ENCODE results near the gene SFSWAP. TPM values are rescaled to one million over a fixed set of nuclear protein-coding genes. Genes with fewer than 3 reads are reported as not detected.

The SFSWAP gene
- total RNA-seq, 2 experiments from 2014 or later: 51.3 TPM

DNA sequence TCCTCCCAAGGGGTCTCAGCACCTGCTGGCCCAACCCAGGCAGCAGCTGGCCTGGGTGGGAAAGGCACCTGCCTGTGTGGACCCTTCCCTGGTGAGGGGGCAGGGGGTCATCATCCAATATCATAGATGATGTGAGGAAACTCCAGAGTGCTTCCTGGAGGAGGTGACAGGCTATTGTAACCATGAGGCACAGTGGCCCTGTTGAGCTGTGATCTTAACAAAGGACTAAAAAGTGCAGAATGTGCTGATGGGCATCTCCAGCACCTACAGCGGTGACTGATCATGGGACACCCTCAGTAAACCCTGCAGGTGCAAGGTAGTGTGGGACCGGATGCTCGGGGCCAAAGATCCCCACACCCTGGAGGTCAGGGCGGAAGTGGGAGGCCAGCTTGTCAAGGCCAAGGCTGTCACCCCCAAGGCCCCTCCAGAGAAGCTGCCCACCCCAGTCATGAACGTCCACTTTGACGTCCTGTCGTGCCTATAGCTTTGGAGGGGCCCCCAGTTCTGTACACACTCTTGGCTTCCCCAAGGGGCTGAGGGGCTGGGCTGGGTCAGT is 124.8 kb downstream of the SFSWAP start:
- H3K27ac Mint-ChIP-seq: no peak overlapping the region
- intact Hi-C loops (cut with micrococcal nuclease): no loop called here
- H3K9me3 Mint-ChIP-seq: no peaks in the 10 kb centered on the region
- peaks cover 5% of the 10 kb centered on the region for H3K4me1 Mint-ChIP-seq (ENCODE audit: low read depth)
- H3K36me3 Mint-ChIP-seq (ENCODE audit: low read depth): no peaks in the 10 kb centered on the region
- no peak for DNase-seq
- H3K4me3 Mint-ChIP-seq: no peak overlapping the region
- peaks cover 15% of the 10 kb centered on the region for H3K27me3 Mint-ChIP-seq (ENCODE audit: low read depth)
- CTCF ChIA-PET: no interaction called here

DNA sequence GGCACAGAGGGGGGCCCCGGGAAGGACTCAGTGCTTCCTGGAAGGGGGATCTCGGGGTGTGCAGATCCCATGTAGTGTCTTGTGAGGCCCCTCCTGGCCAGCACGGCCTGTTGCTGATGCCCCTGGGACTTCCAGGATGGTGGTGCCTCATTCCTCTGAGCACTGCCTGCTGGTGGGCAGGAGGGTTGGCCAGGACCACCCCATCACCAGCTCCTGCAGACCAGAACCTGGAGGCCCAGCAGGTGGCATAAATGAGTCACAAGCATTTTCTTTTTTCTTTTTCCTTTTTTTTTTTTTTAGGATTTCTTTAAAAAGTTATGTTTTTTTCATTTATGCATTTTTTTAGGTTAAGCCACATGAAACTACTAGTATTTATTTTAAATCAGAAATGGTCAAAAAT is 125.3 kb downstream of the SFSWAP start:
- Mint-ChIP-seq H3K27ac (no peak overlapping the region), H3K4me3 (no peak overlapping the region), H3K27me3 (ENCODE audit: low read depth) (peaks cover 11% of the 10 kb centered on the region), H3K9me3 (no peaks in the 10 kb centered on the region), H3K4me1 (ENCODE audit: low read depth) (peaks cover under 1% of the 10 kb centered on the region), H3K36me3 (ENCODE audit: low read depth) (no peaks in the 10 kb centered on the region)
- CTCF ChIA-PET: no interaction called here
- intact Hi-C loops (cut with micrococcal nuclease): no loop called here
- no peak for DNase-seq

DNA sequence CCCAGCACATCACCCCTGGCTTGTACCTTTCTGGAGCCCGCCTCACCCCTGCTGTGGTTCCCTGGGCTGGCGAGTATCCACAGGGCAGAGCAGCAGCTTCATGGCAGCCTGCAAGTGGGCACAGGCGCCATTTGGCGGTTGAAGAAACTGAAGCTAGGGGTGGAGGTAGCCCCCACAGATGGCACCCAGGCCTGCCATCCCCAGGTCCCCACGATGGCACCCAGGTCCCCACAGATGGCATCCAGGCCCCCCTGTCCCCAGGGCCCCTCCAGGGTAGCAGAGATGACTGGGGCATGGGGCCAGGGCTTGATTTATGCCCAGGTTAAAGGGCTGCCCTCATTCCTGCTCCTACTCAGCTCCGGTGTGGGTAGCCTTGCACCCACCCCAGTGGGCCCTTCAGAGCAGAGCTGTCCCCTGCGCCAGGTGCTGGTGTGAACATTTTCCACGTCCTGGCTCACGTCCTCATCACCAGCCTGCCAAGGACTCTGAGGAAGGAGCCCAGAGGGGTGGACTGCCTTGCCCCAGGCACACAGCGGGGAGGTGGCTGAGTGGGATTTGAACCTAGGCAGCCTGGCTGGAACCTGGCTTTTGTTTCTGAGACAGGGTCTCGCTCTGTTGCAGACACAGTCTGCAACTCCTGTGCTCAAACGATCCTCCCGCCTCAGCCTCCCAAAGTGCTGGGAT is 126.0 kb downstream of the SFSWAP start:
- no peak overlapping the region for H3K4me3 Mint-ChIP-seq
- H3K27me3 Mint-ChIP-seq (ENCODE audit: low read depth): peaks cover 7% of the 10 kb centered on the region
- DNase-seq: no peak
- no peaks in the 10 kb centered on the region for H3K9me3 Mint-ChIP-seq
- H3K36me3 Mint-ChIP-seq (ENCODE audit: low read depth): no peaks in the 10 kb centered on the region
- no peaks in the 10 kb centered on the region for H3K4me1 Mint-ChIP-seq (ENCODE audit: low read depth)
- no peak overlapping the region for H3K27ac Mint-ChIP-seq
- CTCF ChIA-PET: no interaction called here
- intact Hi-C loops (cut with micrococcal nuclease): no loop called here

DNA sequence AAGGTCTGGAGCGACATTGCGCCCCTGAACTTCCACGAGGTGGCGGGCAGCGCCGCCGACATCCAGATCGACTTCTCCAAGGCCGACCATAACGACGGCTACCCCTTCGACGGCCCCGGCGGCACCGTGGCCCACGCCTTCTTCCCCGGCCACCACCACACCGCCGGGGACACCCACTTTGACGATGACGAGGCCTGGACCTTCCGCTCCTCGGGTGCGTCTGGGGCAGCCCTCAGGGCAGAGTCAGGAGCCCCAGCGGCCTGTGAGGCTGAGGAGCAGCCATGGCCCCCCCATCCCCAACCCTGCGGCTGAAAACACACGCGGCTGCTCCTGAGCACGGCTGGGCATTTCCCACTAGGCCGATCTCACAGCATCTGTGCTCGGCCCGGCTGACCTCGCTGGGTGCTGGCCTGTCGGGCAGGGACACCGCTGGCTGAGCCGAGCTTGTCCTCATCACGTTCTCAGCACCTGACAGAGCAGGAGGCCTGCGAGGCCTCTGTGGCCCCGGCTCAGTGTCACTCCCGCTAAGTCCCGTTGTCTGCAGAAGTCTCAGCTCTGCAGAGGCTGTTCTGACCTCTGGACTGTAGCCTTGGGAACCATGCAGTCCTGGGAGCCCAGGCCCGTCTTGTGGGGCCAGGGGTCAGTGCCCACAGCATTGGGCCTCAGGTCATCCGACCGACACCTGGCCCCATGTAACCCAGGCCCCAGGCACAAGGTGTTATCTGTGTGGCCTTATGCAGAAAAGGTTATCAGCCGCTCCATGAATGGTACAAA is 129.9 kb downstream of the SFSWAP start:
- DNase-seq: no peak
- Mint-ChIP-seq H3K9me3 (no peaks in the 10 kb centered on the region), H3K4me3 (no peak overlapping the region), H3K36me3 (ENCODE audit: low read depth) (no peaks in the 10 kb centered on the region), H3K27ac (no peak overlapping the region), H3K27me3 (ENCODE audit: low read depth) (no peaks in the 10 kb centered on the region), H3K4me1 (ENCODE audit: low read depth) (no peaks in the 10 kb centered on the region)
- intact Hi-C loops (cut with micrococcal nuclease): no loop called here
- CTCF ChIA-PET: no interaction called here

DNA sequence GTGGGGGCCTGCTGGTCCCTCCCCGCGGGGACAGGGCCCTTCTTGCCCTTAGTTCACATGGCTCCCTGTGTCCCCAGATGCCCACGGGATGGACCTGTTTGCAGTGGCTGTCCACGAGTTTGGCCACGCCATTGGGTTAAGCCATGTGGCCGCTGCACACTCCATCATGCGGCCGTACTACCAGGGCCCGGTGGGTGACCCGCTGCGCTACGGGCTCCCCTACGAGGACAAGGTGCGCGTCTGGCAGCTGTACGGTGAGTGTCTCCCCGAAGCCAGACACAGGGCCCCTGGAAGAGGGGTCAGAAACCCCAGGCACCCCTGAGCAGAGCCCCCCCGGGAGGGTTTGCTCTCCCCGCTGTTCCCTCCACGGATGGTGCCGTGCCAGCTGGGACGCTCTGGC is 130.7 kb downstream of the SFSWAP start:
- no peak overlapping the region for H3K27ac Mint-ChIP-seq
- no peaks in the 10 kb centered on the region for H3K27me3 Mint-ChIP-seq (ENCODE audit: low read depth)
- CTCF ChIA-PET: no interaction called here
- no peaks in the 10 kb centered on the region for H3K4me1 Mint-ChIP-seq (ENCODE audit: low read depth)
- no peak overlapping the region for H3K4me3 Mint-ChIP-seq
- intact Hi-C loops (cut with micrococcal nuclease): no loop called here
- H3K9me3 Mint-ChIP-seq: no peaks in the 10 kb centered on the region
- DNase-seq: no peak
- no peaks in the 10 kb centered on the region for H3K36me3 Mint-ChIP-seq (ENCODE audit: low read depth)

DNA sequence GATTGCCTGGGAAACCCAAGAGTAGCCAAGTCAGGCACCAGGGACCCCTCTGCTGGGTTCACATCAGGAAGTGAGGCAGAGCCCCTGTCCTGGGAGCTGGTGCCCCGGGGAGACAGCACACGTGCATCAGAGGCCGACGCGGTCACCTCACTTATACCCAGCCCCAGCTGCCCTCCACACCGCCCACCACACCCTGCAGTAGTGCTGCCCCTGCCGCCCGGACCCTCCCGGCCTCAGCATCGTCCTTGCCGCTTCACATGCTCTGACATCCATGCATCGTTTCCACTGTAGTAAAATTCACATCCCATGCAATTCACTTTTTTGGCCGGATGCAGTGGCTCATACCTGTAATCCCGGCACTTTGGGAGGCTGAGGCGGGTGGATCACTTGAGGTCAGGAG is 131.3 kb downstream of the SFSWAP start:
- no peak for DNase-seq
- intact Hi-C loops (cut with micrococcal nuclease): no loop called here
- H3K27ac Mint-ChIP-seq: no peak overlapping the region
- H3K9me3 Mint-ChIP-seq: no peaks in the 10 kb centered on the region
- H3K4me3 Mint-ChIP-seq: no peak overlapping the region
- no peaks in the 10 kb centered on the region for H3K4me1 Mint-ChIP-seq (ENCODE audit: low read depth)
- H3K36me3 Mint-ChIP-seq (ENCODE audit: low read depth): no peaks in the 10 kb centered on the region
- CTCF ChIA-PET: interaction anchor here (0.7 kb wide), 2 partner anchors 587 to 1045 kb away, joined by 3 to 4 read pairs; no protein-coding TSS in a partner anchor
- no peaks in the 10 kb centered on the region for H3K27me3 Mint-ChIP-seq (ENCODE audit: low read depth)

DNA sequence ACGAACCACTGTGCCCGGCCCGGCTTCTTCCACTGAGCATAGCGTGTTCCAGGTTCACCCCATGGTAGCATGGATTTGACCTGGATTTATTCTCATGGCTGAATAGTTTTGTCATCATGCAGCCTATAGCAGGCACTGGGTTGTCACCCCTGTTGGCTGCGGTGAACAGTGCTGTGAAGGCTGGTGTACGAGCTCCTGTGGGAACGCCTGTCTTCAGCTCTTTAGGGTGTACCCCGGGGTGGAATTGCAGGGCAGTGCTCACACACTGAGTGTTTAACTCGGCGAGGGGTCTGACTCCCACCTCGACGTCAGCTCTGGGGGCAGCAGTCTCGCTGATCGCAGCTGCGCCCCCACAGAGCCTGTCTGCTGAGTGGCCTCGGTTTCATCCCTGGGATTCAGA is 132.6 kb downstream of the SFSWAP start:
- Mint-ChIP-seq H3K27me3 (ENCODE audit: low read depth) (no peaks in the 10 kb centered on the region), H3K4me1 (ENCODE audit: low read depth) (no peaks in the 10 kb centered on the region), H3K27ac (no peak overlapping the region), H3K9me3 (no peaks in the 10 kb centered on the region), H3K36me3 (ENCODE audit: low read depth) (no peaks in the 10 kb centered on the region), H3K4me3 (no peak overlapping the region)
- intact Hi-C loops (cut with micrococcal nuclease): no loop called here
- CTCF ChIA-PET: no interaction called here
- DNase-seq: no peak

DNA sequence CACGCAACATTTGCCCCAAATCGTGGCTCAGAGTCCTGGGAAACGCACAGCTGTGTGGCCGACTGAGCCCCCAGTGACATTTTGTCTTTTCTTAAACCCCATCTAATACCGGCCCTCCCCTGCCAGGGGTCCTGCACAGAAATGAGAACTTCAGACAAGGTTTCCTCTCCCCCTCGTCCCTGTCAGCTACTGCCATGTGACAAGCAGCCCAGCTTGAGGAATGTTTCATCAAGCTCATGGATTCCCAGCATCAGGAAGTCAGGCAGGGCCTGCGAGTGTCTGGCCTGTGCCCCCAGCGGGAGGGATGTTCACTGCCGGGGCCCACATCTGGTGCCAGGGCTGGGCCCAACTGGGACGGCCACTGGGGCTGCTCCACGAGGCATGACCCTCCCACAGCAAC is 133.2 kb downstream of the SFSWAP start:
- Mint-ChIP-seq H3K4me3 (no peak overlapping the region), H3K27ac (no peak overlapping the region), H3K36me3 (ENCODE audit: low read depth) (no peaks in the 10 kb centered on the region), H3K9me3 (no peaks in the 10 kb centered on the region), H3K27me3 (ENCODE audit: low read depth) (no peaks in the 10 kb centered on the region), H3K4me1 (ENCODE audit: low read depth) (no peaks in the 10 kb centered on the region)
- intact Hi-C loops (cut with micrococcal nuclease): no loop called here
- no peak for DNase-seq
- CTCF ChIA-PET: no interaction called here

DNA sequence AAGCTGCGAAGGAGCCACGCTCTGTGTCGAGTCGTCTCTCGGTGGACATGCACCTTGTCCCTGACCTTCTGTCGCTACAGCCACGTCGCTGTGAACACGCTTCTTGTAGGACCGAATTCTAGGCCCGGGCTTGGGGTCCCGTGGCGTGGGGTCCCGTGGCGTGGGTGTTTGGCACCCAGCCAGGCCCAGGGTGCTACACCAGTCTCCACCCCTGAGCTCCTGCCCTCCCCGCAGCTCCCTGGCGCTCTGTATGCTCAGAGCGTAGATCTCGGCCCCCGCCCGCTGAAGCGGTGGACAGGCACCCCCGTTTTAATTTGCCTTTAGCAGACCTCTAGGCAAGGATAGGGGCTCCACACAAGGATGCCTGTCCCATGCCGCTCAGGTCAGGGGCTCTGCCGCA is 133.8 kb downstream of the SFSWAP start:
- H3K9me3 Mint-ChIP-seq: no peaks in the 10 kb centered on the region
- no peaks in the 10 kb centered on the region for H3K27me3 Mint-ChIP-seq (ENCODE audit: low read depth)
- H3K36me3 Mint-ChIP-seq (ENCODE audit: low read depth): no peaks in the 10 kb centered on the region
- H3K4me1 Mint-ChIP-seq (ENCODE audit: low read depth): no peaks in the 10 kb centered on the region
- H3K27ac Mint-ChIP-seq: no peak overlapping the region
- CTCF ChIA-PET: no interaction called here
- H3K4me3 Mint-ChIP-seq: no peak overlapping the region
- intact Hi-C loops (cut with micrococcal nuclease): no loop called here
- no peak for DNase-seq

DNA sequence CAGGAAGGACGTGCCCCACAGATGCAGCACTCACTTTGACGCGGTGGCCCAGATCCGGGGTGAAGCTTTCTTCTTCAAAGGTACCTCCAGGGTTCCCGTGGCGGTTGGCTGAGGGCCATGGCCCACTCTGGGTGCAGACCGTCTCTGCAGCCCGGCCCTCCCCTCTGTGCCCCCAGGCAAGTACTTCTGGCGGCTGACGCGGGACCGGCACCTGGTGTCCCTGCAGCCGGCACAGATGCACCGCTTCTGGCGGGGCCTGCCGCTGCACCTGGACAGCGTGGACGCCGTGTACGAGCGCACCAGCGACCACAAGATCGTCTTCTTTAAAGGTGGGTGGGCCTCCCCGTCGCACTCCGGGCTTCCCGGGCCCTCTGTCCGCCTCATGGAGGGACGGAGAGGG is 134.2 kb downstream of the SFSWAP start:
- intact Hi-C loops (cut with micrococcal nuclease): no loop called here
- no peaks in the 10 kb centered on the region for H3K27me3 Mint-ChIP-seq (ENCODE audit: low read depth)
- DNase-seq: no peak
- H3K4me1 Mint-ChIP-seq (ENCODE audit: low read depth): no peaks in the 10 kb centered on the region
- no peaks in the 10 kb centered on the region for H3K36me3 Mint-ChIP-seq (ENCODE audit: low read depth)
- H3K9me3 Mint-ChIP-seq: no peaks in the 10 kb centered on the region
- CTCF ChIA-PET: no interaction called here
- no peak overlapping the region for H3K27ac Mint-ChIP-seq
- H3K4me3 Mint-ChIP-seq: no peak overlapping the region

DNA sequence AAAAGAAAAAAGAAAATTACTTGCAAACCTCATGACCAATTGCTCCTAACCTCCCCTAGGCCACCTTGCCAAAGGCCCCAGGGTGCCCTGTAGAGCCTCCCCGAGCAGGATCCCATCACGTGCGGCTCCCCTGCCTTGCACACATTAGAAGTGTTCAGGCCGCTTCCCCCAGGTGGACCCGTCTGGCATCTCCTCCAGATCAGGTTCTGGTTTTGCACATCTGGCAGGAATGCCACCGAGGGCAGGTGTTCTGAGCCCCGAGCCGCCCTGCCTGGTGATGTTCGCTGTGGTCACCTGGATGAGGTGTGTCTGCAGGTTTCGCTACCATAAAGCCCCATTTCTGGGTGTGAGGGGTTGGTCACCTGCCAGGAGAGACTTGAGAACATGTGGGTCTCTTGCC is 136.6 kb downstream of the SFSWAP start:
- no peaks in the 10 kb centered on the region for H3K4me1 Mint-ChIP-seq (ENCODE audit: low read depth)
- no peaks in the 10 kb centered on the region for H3K36me3 Mint-ChIP-seq (ENCODE audit: low read depth)
- no peaks in the 10 kb centered on the region for H3K27me3 Mint-ChIP-seq (ENCODE audit: low read depth)
- H3K9me3 Mint-ChIP-seq: no peaks in the 10 kb centered on the region
- intact Hi-C loops (cut with micrococcal nuclease): no loop called here
- H3K27ac Mint-ChIP-seq: no peak overlapping the region
- CTCF ChIA-PET: no interaction called here
- no peak overlapping the region for H3K4me3 Mint-ChIP-seq
- no peak for DNase-seq

DNA sequence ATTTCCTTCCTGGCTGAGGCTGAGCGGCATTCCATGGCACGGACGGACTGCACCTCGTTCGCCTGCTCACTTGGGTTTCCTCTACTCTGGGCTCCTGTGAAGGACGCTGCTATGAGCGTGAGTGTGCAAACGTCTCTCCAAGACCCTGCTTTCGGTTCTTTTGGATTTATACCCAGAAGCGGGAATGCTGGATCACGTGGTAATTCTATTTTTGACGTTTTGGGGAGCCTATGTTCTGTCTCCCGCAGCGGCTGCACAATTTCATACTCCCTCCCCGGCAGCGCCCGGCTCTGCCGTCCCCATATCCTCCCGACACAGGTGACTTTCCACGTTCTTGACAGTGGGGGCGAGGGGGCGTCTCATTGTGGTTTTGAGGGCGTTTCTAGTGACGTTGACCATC is 137.9 kb downstream of the SFSWAP start:
- CTCF ChIA-PET: no interaction called here
- Mint-ChIP-seq H3K27me3 (ENCODE audit: low read depth) (no peaks in the 10 kb centered on the region), H3K4me3 (no peak overlapping the region), H3K9me3 (no peaks in the 10 kb centered on the region), H3K36me3 (ENCODE audit: low read depth) (no peaks in the 10 kb centered on the region), H3K4me1 (ENCODE audit: low read depth) (no peaks in the 10 kb centered on the region), H3K27ac (no peak overlapping the region)
- no peak for DNase-seq
- intact Hi-C loops (cut with micrococcal nuclease): no loop called here

All from activated naive CD4-positive, alpha-beta T cell treated with anti-CD3 and anti-CD28 coated beads for 36 hours (primary cell).